Testis (tissue), 2 donors: ENCODE measurements around the gene DPP10.

Source experiments
- POLR2A ChIP-seq: fragments of 450-650 bp; IDR thresholded peaks from one replicate; pipeline ENCODE4 v1.6.1; 2017; ENCODE audit warnings: antibody characterized with exemption, mild to moderate bottlenecking, moderate library complexity
- TF ChIP-seq, protein P1 (sequence below), 3 experiments: fragments of 450-650 bp in 2 of 3; fragments of 200-600 bp in 1 of 3; sonication (generic) in 1 of 3; IDR thresholded peaks; one replicate each; pipeline ENCODE4 v1.5.1; 2016 to 2019; ENCODE audit warnings: antibody characterized with exemption in 3 of 3, mild to moderate bottlenecking in 2 of 3, moderate library complexity in 1 of 3

DNA sequence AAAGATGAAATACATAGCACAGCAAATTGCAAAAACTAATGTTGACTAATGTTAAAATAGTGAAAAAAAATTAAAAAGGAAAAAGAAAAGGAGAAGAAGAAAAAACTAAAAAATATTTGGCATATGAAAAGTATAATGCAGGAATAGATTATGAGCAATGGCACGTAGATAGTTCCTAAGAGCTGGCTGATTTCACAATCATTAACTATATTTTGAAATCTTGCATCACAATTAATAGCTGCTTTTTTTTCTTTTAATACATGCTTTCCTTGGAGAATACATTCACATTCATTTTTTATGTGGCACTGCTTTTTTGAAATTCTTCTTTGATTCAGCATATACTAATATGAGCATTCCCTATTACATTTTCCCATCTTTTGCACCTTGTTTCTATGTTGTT lies 299.8 kb downstream of the DPP10 start:
- TF ChIP-seq, protein P1, sequence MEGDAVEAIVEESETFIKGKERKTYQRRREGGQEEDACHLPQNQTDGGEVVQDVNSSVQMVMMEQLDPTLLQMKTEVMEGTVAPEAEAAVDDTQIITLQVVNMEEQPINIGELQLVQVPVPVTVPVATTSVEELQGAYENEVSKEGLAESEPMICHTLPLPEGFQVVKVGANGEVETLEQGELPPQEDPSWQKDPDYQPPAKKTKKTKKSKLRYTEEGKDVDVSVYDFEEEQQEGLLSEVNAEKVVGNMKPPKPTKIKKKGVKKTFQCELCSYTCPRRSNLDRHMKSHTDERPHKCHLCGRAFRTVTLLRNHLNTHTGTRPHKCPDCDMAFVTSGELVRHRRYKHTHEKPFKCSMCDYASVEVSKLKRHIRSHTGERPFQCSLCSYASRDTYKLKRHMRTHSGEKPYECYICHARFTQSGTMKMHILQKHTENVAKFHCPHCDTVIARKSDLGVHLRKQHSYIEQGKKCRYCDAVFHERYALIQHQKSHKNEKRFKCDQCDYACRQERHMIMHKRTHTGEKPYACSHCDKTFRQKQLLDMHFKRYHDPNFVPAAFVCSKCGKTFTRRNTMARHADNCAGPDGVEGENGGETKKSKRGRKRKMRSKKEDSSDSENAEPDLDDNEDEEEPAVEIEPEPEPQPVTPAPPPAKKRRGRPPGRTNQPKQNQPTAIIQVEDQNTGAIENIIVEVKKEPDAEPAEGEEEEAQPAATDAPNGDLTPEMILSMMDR (IDR thresholded peaks at IDR 0.05): no peak
- no peak for TF ChIP-seq POLR2A
